Rectal smooth muscle tissue (tissue), 1 donor: ENCODE results near the gene GRN.
"Not testable (repeated sequence)": the region's sequence is repeated elsewhere in the genome, so short reads cannot be mapped to it uniquely, and the experiment has no call there.

ENCODE experiments used
- H3K27ac ChIP-seq: one replicate; pipeline ENCODE4 v1.7.0; 2013; ENCODE audit warnings: low read depth, low read length, inconsistent platforms
- H3K27me3 ChIP-seq: one replicate; pipeline ENCODE4 v1.7.0; 2013; ENCODE audit warnings: low read length; ENCODE audit not compliant: control insufficient read depth, insufficient read depth
- H3K36me3 ChIP-seq: one replicate; pipeline ENCODE4 v1.7.0; 2013; ENCODE audit warnings: low read length; ENCODE audit not compliant: control insufficient read depth, insufficient read depth
- H3K4me1 ChIP-seq: one replicate; pipeline ENCODE4 v1.7.0; 2013; ENCODE audit warnings: low read length; ENCODE audit not compliant: control insufficient read depth, insufficient read depth
- H3K4me3 ChIP-seq: one replicate; pipeline ENCODE4 v1.7.0; 2013; ENCODE audit warnings: low read length
- H3K9ac ChIP-seq: one replicate; pipeline ENCODE4 v1.7.0; 2013; ENCODE audit warnings: low read length

GRN gene

DNA sequence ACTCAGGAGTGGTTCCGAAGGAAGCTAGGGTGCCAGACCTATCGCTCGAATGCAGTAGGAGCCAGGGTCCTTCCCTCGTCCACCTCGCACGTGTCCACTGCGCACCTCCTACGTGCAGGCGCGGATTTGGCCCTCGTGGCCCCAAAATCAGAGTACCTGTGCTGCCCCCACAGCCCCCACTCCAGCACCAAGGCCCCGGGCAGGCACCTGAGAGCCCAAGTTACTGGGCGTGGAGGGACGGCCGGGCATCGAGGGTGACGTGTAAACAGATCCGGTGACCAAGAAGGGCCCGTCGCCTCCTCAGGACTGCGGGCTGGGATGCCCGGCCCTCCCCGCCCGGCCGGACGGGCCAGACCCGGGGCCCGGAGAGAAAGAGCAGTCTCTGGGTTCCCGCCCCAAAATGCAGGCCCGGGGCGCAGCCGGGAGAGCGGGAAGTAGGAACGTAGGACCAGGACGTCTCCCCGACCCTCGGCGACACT, 21.0 kb upstream of the GRN start:
- Histone ChIP-seq H3K4me3 (peak overlapping the region; percentile 85), H3K27me3 (no peaks in the 10 kb centered on the region), H3K36me3 (peaks cover 9% of the 10 kb centered on the region), H3K4me1 (peaks cover 5% of the 10 kb centered on the region), H3K27ac (peak overlapping the region; percentile 65), H3K9ac (peak overlapping the region; percentile 61)

DNA sequence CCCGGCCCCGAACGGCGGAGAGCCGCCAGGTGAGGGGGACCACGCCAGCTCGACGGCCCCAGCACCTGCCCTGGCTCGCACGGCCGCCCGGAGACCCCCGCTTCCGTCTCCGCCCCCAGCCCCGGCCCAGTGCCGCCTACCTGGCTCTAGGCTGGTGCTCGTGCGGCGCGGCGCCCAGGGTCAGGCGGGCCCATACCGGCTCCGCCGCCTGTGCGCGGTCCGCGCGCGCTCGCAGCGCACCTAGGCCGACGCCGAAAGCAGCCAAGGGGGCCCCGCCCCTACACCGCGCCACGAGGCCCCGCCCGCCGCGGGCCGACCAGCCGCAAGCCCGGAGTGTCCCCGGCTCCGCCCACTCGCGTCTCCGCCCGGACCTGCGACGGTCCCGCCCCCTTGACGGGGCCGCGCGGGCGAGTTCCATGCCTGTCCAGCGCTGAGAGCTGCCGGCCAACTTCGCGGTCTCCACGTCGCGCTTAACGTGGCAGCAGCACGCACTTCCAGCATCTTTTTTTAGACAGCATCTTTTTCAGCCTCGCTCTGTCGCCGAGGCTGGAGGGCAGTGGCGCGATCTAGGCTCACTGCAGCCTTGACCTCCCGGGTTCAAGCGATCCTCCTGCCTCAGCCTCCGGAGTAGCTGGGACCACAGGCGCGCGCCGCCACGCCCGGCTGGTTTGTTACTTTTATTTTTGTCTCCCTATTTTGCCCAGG, 20.4 kb upstream of the GRN start, which contains the start of gene SLC25A39:
Gene SLC25A39 (minus strand): TSS at position 253 of the 705 bp plus-strand sequence. CDS start 1,261 bp downstream, outside the sequence.
- Histone ChIP-seq H3K4me3 (peak within 1 kb of the TSS; percentile 85), H3K4me1 (peaks cover 5% of the 10 kb centered on the region), H3K27ac (peak within 1 kb of the TSS; percentile 99), H3K36me3 (peaks cover 9% of the 10 kb centered on the region), H3K27me3 (no peaks in the 10 kb centered on the region), H3K9ac (peak within 1 kb of the TSS; percentile 61)

DNA sequence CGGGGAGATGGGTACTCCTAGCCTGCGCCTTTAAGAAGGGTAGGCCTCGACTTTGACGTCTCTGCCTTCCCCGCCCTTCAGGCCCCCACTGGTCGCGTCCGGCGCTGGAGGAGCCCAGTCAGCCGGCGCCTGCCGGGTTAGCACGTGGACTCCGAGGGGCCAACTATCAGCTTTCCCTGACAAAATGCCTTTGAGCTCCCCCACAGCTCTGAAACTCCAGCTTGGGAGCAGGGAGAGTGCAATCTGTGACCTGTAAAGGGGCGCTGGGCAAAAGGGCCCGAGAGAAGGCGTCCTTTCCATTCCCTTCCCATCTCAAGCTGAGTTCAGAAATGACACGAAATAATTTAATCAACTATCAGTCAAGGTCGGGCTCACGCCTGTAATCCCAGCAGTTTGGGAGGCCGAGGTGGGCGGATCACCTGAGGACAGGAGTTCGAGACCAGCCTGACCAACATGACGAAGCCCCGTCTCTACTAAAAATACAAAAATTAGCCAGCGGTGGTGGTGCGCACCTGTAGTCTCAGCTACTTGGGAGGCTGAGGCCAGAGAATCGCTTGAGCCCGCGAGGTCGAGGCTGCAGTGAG, 18.1 kb upstream of the GRN start:
- H3K4me1 ChIP-seq = peaks cover 5% of the 10 kb centered on the region
- H3K9ac ChIP-seq = no peak overlapping the region
- peak overlapping the region; percentile 51 for H3K4me3 ChIP-seq
- no peaks in the 10 kb centered on the region for H3K27me3 ChIP-seq
- no peaks in the 10 kb centered on the region for H3K36me3 ChIP-seq
- H3K27ac ChIP-seq = peak overlapping the region; percentile 47

DNA sequence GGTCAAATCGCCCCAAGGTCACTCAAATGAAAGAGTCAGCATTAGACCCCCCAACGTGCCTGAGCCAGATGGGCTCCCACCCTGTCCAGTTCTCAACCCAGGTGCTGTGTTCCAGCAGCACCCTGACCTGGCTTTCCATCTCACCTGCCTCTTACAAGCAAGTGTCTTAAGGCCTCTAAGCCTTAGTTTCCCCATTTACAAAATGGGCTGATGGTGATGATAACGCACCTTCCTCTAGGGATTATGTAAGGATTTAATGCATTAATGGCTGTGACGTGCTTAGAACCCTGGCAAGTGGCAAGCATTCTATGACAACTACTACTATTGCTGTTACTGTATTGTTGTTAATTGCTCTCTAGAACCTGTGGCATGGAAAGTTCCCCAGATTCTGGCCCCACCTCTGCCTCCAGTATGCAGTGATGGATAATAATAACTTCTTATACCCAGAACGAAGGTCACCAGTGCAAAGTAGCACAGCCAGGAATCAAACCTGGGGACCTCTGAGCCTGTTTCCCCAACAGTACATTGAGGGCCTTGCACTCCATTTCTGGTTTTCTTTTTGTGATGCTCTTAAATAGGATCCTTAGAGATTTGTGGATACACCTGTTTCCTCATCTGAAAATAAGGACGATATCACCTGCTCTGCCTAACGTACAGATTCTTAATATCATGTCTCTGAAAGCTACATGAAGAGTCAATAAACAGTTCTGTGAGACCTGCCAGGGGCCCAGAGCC, 17.2 kb upstream of the GRN start:
- Histone ChIP-seq H3K27ac (no peak overlapping the region), H3K9ac (no peak overlapping the region), H3K4me1 (peaks cover 5% of the 10 kb centered on the region), H3K4me3 (no peak overlapping the region), H3K27me3 (no peaks in the 10 kb centered on the region), H3K36me3 (no peaks in the 10 kb centered on the region)

DNA sequence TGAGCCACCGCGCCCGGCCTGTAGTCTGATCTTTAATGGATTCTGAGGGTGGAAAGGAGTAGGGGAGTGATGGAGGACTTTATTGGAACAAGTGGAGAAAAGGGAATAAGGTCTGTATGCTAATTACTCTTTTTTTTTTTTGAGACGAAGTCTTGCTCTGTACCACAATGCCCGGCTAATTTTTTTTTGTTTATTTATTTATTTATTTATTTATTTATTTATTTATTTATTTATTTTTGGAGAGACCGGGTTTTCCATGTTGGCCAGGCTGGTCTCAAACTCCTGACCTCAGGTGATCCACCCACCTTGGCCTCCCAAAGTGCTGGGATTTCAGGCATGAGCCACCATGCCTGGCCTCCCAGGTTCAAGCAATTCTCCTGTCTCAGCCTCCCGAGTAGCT, 15.6 kb upstream of the GRN start:
- H3K27ac ChIP-seq, H3K36me3 ChIP-seq, H3K27me3 ChIP-seq, H3K4me1 ChIP-seq, H3K9ac ChIP-seq, H3K4me3 ChIP-seq: not testable (repeated sequence)

DNA sequence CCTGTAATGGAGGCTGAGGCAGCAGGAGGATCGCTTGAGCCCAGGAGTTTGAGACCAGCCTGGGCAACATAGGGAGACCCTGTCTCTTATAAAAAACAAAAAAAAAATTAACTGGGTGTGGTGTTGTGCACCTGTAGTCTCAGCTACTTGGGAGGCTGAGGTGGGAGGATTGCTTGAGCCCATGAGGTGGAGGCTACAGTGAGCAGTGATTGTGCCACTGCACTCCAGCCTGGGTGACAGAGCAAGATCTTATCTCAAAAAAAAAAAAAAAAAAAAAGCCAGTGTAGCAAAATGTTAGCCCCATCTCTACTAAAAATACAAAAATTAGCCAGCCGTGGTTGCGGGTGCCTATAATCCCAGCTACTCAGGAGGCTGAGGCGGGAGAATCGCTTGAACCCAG, 14.8 kb upstream of the GRN start:
- H3K27me3 ChIP-seq, H3K9ac ChIP-seq, H3K36me3 ChIP-seq, H3K27ac ChIP-seq, H3K4me3 ChIP-seq, H3K4me1 ChIP-seq: not testable (repeated sequence)

DNA sequence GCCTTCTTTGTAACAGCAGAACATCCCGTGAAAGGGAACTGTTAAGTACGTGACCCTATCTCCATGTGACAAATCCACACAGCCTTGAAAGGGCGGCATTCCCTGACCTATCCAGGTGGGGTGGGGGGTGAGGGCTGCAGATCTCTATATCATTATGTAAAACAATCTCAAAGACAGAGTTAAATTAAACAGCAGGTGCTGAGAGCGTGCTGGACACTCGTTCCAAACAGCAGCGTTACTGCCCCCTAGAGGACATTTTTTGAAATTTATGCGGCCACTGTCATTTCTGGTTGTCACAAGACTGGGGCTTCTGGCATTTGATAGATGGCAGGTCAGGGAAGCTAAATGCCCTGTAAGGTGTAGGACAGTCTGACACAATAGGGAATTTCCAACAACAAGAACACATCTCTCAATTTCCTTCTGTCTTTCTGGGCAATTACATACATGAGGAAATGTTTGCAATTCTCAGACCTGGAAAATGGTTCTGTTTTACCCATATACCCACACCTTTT, 13.8 kb upstream of the GRN start:
- H3K9ac ChIP-seq = no peak overlapping the region

DNA sequence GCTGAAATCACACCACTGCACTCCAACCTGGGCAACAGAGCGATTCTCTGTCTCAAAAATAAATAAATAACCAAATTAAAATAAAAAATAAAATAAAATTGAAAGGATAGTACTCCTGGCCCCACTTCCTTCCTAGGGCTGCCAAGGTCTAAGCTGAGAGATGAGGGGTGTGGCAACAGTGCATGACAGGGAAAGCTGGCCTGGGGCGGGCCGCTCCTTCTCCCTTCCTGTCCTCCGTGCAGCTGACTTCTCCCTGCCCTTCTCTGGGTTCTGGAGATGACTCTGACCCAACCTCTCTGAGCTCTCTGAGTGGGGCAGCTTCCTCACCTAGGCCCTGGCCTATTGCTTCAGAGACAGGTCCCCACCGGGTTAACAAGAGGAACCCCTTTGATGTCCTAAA, 11.7 kb upstream of the GRN start:
- no peaks in the 10 kb centered on the region for H3K27me3 ChIP-seq
- H3K27ac ChIP-seq = no peak overlapping the region
- no peak overlapping the region for H3K9ac ChIP-seq
- no peaks in the 10 kb centered on the region for H3K36me3 ChIP-seq
- H3K4me3 ChIP-seq = no peak overlapping the region
- H3K4me1 ChIP-seq = no peaks in the 10 kb centered on the region

More for the DNA sequence above, 13.8 kb upstream of the GRN start:
- Histone ChIP-seq H3K27ac (no peak overlapping the region), H3K36me3 (no peaks in the 10 kb centered on the region), H3K4me1 (no peaks in the 10 kb centered on the region), H3K4me3 (no peak overlapping the region), H3K27me3 (no peaks in the 10 kb centered on the region)

DNA sequence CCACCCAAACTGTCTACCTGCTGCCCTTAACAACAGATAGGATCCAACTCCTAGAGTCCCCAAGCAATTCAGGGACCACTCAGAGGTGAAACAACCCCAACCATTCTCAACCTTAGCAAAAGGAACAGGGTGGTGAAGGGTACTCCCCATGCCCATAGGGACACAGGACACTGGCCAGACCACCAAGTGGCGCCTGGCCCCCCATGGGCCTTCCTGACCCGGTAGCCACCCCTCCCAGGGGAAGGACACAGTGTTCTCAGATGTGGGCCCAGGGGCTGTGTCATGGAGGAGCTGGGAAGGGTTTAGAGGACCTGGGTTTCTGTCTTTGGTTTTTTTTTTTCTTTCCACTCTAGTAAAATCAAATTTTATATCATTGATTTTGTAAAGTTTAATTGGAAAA, 10.8 kb upstream of the GRN start:
- H3K9ac ChIP-seq = no peak overlapping the region
- no peak overlapping the region for H3K27ac ChIP-seq
- no peak overlapping the region for H3K4me3 ChIP-seq
- no peaks in the 10 kb centered on the region for H3K36me3 ChIP-seq
- no peaks in the 10 kb centered on the region for H3K4me1 ChIP-seq
- H3K27me3 ChIP-seq = no peaks in the 10 kb centered on the region

DNA sequence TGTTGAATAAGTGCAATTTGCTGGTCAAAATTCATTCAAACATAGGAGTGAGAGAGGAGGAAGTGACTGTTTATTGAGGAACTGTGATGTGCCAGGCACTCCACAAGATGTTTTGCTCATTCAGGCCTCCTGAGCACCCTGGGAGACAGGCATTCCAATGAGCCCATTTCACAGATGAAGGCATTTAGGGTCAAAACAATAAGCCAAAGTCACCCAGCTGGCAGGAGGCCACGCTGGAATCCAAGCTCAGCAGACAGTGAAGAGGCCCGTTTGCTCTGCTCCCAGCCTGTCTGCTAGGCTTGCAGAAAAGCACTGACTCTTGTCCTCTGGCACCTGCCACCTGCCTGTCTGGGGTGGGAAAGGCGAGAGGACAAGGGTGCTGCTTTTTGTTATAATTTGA, 10.4 kb upstream of the GRN start:
- no peak overlapping the region for H3K27ac ChIP-seq
- H3K27me3 ChIP-seq = no peaks in the 10 kb centered on the region
- no peak overlapping the region for H3K4me3 ChIP-seq
- no peak overlapping the region for H3K9ac ChIP-seq
- H3K4me1 ChIP-seq = no peaks in the 10 kb centered on the region
- no peaks in the 10 kb centered on the region for H3K36me3 ChIP-seq

DNA sequence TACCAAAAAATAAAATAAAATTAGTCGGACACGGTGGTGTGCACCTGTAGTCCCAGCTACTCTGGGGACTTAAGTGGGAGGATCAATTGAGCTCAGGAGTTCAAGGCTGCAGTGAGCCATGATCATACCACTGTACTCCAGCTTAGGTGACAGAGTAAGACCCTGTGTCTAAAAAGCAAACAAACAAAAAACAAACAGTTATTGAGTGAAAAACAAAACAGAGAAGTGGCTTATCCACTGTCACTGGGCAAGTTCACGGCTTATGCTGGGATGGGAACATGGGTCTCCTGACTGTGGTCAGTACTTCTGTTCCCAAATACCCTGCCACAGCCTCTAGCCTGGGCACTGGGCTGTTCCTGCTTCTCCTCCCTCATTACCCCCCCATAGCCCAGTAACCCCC, 9.5 kb upstream of the GRN start:
- no peaks in the 10 kb centered on the region for H3K4me1 ChIP-seq
- no peaks in the 10 kb centered on the region for H3K36me3 ChIP-seq
- H3K27ac ChIP-seq = no peak overlapping the region
- H3K4me3 ChIP-seq = no peak overlapping the region
- no peak overlapping the region for H3K9ac ChIP-seq
- H3K27me3 ChIP-seq = no peaks in the 10 kb centered on the region

DNA sequence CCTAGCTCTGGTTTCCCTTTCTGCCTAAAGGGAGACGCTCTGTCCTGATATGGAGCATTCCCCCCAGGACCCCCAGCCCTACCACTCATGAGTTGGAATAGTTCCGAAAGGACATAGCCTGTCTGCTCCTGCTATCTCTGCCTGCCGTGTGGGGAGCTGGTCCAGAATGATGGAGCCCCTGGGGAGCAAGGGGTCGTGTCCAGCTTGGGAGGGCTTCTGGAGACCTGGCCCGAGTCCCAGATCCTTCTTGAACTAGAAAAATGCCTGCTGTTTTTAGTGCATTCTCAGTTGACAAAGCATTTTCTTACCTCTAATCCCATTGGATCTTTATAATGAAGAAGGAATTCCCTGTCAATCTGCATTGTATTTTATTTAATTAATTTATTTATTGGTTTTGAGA, 9.1 kb upstream of the GRN start:
- Histone ChIP-seq H3K27ac (no peak overlapping the region), H3K4me3 (no peak overlapping the region), H3K9ac (no peak overlapping the region), H3K36me3 (no peaks in the 10 kb centered on the region), H3K27me3 (no peaks in the 10 kb centered on the region), H3K4me1 (no peaks in the 10 kb centered on the region)
